HG03175 (cell line): ENCODE data around the gene LMF2.

Source experiments
- ATAC-seq: cut with Tn5 transposase; IDR thresholded peaks from one replicate; pipeline ENCODE4 v1.9.1; 2021; ENCODE audit warnings: mild to moderate bottlenecking, moderate library complexity; ENCODE audit not compliant: unreplicated experiment

LMF2 gene

GRCh38 chr22:50468626-50469025 is 38.9 kb downstream of the LMF2 start:
- no peak for ATAC-seq

DNA sequence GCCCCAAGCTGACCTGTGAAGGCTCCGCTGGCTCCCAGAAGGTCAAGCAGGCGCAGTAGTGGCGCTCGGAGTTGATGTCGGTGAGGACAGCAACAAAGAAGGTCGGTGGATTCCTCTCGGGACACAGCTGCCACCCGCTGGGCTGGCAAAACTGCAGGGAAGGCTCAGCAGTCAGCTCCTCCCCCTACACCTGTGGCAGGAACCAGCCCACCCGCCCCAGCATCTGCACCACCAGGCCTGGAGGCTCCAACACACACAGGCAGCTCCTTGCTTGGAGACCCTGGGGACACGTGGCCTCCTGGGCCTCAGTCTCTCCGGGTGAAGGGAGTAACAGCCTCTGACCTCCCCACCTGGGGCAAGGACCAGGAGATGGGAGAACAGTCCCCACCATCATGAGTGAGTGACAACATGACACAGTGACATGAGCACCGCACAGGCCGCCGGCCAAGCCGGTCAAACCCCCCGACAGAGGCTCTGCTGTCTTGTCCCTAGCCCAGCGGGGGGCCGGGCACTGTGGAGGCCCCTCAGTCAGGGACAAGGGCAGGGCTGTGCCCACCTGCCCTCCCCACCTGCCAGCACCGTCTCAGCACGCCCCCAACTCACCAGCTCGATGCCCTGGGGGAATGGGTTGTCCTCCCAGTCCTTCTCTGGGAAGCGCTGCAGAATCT is 39.6 kb downstream of the LMF2 start:
- no peak for ATAC-seq

DNA sequence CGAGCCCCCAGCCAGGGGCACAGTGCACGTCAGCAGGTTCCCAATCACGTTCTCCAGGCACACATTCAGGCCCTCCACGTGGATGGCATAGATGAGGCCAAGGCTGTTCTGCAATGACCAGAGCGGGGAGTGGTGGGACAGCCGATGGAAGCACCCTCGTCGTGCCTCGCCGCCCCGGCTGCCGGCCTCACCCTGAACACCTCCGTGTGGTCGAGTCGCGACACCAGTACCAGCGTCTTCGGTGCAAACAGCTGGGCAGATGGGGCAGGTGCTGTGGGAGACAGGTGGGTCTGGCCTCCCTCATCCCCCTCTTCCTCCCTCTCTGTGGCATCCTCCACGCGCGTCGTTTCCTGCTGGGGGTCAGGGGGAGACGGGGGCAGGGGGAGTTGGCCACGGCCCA is 40.2 kb downstream of the LMF2 start:
- no peak for ATAC-seq

GRCh38 chr22:50465066-50465930 is 42.2 kb downstream of the LMF2 start:
- no peak for ATAC-seq

- no peak for ATAC-seq
Measured at GRCh38 chr22:50464451-50464850, 43.1 kb downstream of the LMF2 start.

GRCh38 chr22:50463188-50463900 is 44.2 kb downstream of the LMF2 start:
- no peak for ATAC-seq

DNA sequence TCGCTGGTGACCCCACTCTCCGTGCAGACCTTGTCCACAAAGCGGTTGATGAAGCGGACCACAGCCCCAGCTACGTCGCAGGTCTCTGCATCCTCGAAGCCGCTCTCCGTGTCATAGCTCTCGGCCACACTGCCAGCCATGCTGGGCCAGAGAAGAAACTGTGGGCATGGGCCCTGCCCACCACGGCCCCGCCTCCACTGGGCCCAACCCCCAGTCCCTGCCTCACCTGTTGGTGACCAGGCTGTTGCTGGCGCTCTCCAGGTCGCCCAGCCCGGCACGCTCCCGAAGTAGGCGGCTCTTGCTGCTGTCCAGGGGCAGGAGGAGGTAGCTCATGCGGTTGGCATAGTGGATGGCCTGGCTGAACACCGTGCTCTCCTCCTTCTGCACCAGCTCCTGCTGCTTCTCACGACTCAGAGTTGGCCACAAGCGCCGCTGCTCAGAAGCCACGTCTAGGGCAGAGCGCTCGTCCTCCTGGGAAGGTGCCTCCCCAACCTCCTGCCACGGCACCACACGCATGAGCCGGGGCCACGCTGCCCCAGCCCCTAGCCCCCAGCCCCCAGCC is 45.4 kb downstream of the LMF2 start:
- ATAC-seq: no peak

GRCh38 chr22:50461536-50461935 is 46.0 kb downstream of the LMF2 start:
- ATAC-seq: no peak

- no peak for ATAC-seq
Measured at GRCh38 chr22:50460938-50461337, 46.6 kb downstream of the LMF2 start.

GRCh38 chr22:50459496-50460140 is 47.9 kb downstream of the LMF2 start:
- ATAC-seq: no peak

DNA sequence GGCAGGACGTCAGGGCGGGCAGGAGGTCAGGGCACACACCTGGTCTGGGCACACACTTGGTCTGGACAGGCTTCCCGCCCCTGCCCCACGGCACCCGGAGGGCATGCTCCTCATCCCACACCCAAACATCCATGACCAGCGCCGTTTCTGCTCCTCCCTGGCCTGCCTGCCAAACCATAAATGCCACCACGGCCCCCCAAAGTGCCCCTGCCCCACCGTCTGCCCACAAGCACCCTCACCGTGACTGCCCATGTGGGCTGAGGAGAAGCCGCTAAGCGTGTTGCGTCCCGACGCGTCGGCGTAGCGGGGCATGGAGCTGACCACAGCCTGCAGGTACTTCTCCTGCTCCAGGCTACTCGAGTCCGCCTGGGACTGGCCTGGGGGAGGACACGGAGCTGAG is 48.5 kb downstream of the LMF2 start:
- ATAC-seq: no peak

DNA sequence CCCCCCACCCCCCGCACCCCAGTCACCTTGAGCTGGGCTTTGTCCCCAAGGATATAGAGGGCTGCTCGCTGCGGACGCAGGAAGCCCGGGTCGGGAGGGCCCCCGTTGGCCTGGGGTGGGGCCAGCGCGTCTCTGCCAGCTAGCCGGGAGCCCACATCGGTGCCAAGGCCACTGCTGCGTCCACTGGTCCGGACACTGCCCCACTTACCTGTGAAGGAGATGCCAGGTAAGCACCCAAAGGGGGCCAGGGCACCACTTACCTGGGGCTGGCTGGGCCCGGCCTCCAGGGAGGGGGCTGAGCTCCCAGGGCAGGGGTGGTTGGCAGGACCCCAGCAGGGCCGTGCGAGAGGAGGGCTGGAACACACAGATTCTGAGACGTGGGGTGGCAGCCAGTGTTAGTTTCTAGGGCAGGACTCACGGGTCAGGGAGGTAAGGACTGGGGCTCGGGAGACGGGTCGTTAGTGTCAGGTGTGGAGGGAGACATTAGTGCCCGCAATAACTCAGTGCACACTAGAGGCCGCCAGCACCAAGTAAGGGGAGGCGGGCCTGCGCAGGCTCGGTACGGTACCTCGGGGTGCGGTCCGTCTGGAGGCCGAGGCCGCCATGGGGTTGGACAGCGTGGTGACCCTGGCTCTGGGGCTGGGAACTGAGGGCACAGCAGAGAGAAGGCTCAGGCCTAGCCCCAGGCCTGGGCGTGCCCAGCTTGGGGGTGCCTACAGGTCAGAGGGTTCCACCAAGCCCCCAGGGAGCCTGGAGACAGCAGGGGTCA is 50.9 kb downstream of the LMF2 start:
- ATAC-seq: no peak

DNA sequence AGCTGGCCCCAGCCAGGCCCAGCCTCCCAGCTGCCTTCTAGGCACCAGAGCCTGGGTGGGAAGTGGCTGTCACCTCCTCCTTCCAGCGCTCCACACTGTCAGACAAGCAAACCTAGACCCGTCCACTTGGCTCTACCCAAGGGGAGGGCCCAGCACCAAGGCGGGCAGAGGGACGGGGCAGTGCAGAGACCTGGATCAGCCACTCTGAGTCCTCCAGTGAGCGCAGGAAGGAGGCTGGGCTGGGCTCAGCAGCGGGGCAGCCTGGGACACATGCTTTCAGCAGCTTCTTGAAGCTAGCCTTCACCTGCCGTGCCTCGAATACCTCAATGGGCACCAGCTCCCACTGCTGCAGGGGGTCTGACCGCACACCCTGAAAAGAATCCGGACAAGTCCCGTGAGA is 51.5 kb downstream of the LMF2 start:
- ATAC-seq: no peak

DNA sequence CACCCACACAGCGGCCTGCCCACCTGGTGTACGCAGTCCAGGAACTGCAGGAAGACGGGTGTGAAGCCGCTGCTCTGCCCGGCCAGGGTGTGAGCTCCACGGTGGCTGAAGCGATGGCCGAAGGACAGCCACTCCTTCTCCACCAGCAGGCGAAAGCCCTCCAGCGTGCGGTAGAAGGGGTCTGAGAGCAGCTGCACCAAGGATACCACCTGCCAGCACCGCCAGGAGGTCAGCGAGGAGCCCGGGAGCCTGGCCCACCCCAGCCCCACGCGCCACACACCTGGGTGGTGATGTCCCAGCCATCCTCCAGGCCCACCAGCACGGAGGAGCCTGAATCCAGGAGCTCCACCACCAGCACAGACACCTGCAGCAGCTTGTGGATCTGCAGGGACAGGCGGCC is 52.3 kb downstream of the LMF2 start:
- ATAC-seq: no peak

DNA sequence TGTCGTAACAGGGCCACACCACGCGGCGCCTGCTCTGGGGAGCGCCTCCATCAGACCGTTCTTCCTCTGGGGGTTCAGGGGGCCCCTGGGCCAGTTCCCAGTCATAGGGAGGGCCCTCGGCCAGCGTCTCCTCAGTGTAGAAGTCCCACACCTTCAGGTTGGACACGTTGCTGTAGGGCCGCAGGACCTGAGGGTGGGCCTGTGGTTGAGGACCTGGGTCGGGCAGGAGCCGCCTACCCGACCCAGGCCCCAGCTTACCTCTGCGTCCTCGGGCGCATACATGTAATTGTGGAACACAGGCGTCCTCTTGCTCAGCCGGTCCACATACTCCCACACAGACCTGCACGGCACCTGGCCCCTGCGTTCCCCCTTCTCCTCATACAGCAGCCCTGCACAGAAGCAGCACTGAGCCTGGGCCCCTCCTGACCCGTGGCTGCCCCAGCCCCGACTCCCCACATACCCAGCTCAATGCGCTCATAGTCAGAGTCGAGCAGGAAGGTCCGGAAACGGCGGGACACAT is 52.9 kb downstream of the LMF2 start:
- no peak for ATAC-seq
